ENCODE measurements around the gene MCHR1.
"Not testable (repeated sequence)": the region's sequence is repeated elsewhere in the genome, so short reads cannot be mapped to it uniquely, and the experiment has no call there.

The MCHR1 gene

GRCh38 chr22:40648386-40648785 is 30.9 kb upstream of the MCHR1 start:
- DNase-seq (ENCODE audit: low read depth), result no peak
- no peak for TF ChIP-seq CTCF (IDR thresholded peaks at IDR 0.05; ENCODE audit: low read depth, low read length, missing control alignments)
- H3K4me3 ChIP-seq (ENCODE audit: low read depth, low read length), result no peak overlapping the region

- no peak for TF ChIP-seq CTCF (IDR thresholded peaks at IDR 0.05; ENCODE audit: low read depth, low read length, missing control alignments)
- peak overlapping the region; percentile 98 for H3K4me3 ChIP-seq (ENCODE audit: low read depth, low read length)
- DNase-seq (ENCODE audit: low read depth), result no peak
These were observed 28.2 kb upstream of the MCHR1 start for GRCh38 chr22:40651057-40651456.

GRCh38 chr22:40651563-40652501 is 27.5 kb upstream of the MCHR1 start:
- H3K4me3 ChIP-seq (ENCODE audit: low read depth, low read length), result peak overlapping the region; percentile 98
- TF ChIP-seq CTCF (IDR thresholded peaks at IDR 0.05; ENCODE audit: low read depth, low read length, missing control alignments), result no peak
- peak; percentile 80 for DNase-seq (ENCODE audit: low read depth)

- no peak overlapping the region for H3K4me3 ChIP-seq (ENCODE audit: low read depth, low read length)
- no peak for TF ChIP-seq CTCF (IDR thresholded peaks at IDR 0.05; ENCODE audit: low read depth, low read length, missing control alignments)
- DNase-seq (ENCODE audit: low read depth), result no peak
These were observed 25.9 kb upstream of the MCHR1 start for GRCh38 chr22:40653361-40653760.

GRCh38 chr22:40654522-40655167 is 24.6 kb upstream of the MCHR1 start:
- no peak overlapping the region for H3K4me3 ChIP-seq (ENCODE audit: low read depth, low read length)
- TF ChIP-seq CTCF (IDR thresholded peaks at IDR 0.05; ENCODE audit: low read depth, low read length, missing control alignments), result no peak
- DNase-seq (ENCODE audit: low read depth), result no peak

GRCh38 chr22:40655941-40656340 is 23.3 kb upstream of the MCHR1 start:
- DNase-seq (ENCODE audit: low read depth); H3K4me3 ChIP-seq (ENCODE audit: low read depth, low read length): not testable (repeated sequence)

GRCh38 chr22:40656651-40657050 is 22.6 kb upstream of the MCHR1 start:
- H3K4me3 ChIP-seq (ENCODE audit: low read depth, low read length); DNase-seq (ENCODE audit: low read depth): not testable (repeated sequence)

GRCh38 chr22:40659166-40659565 is 20.1 kb upstream of the MCHR1 start:
- no peak for TF ChIP-seq CTCF (IDR thresholded peaks at IDR 0.05; ENCODE audit: low read depth, low read length, missing control alignments)
- no peak for DNase-seq (ENCODE audit: low read depth)
- H3K4me3 ChIP-seq (ENCODE audit: low read depth, low read length), result no peak overlapping the region
